Metanephros (tissue), 2 donors: ENCODE measurements around the gene POC1B. TPM values are rescaled to one million over a fixed set of nuclear protein-coding genes. Genes with fewer than 3 reads are reported as not detected.

Experiments used
- small RNA-seq: library from RNA; depleted of rRNA; stranded (forward); fragments of <200 nt; gene quantifications from one replicate; pipeline ENCODE3, GENCODE V24; 2014; ENCODE audit warnings: low replicate concordance
- total RNA-seq: library from RNA; depleted of rRNA; stranded (reverse); fragments of >200 nt; gene quantifications from one replicate; pipeline ENCODE4 v1.2.3, GENCODE V29; 2014

The POC1B gene
- total RNA-seq: 23.9 TPM

DNA sequence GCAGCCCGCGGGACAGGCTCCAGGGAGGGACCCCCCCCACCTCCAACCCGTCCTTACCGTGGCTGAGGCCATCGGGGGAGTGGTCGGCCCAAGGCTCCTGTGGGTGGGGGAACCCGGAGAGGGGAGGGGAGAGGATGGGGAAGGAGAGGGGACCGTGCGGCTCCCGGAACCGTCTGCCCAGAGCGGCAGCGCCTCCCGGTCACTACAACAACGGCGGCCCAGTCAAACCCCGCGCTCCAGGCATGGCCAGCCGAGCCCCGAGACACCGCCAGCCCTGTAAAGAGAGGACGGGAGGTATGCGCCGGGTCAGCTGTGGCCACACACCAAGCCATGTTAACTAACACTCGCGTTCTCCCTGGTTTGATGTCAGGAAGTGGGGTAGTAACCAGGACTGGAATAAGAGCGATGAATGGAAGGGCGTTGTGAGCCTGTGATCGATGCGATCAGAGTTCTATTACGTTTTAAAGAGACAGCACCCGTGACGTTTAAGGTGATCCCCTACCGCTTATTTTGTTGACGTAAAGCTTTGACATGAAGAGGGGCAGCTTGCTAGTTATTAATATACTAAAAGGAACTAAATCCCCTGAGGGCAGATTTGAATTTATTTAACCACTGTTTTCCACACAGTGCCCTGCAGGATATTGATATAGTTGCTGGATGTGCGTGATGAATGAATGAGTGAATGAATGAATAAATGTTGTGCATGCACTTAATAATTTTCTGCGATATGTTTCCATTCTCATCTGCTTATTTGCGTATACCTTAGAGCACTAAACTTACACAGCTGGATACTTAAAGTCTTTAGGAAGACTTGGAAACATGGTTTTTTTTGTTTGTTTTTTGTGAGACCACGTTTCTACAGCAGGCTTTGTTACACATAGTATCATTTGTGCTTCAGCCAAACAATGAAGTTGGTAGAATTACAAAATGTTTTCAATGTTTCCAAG, at the start of gene POC1B:
Gene POC1B, minus strand, starts transcription at position 224 of the 947 bp plus-strand sequence. Its CDS starts 152 bp downstream, at position 72.

DNA sequence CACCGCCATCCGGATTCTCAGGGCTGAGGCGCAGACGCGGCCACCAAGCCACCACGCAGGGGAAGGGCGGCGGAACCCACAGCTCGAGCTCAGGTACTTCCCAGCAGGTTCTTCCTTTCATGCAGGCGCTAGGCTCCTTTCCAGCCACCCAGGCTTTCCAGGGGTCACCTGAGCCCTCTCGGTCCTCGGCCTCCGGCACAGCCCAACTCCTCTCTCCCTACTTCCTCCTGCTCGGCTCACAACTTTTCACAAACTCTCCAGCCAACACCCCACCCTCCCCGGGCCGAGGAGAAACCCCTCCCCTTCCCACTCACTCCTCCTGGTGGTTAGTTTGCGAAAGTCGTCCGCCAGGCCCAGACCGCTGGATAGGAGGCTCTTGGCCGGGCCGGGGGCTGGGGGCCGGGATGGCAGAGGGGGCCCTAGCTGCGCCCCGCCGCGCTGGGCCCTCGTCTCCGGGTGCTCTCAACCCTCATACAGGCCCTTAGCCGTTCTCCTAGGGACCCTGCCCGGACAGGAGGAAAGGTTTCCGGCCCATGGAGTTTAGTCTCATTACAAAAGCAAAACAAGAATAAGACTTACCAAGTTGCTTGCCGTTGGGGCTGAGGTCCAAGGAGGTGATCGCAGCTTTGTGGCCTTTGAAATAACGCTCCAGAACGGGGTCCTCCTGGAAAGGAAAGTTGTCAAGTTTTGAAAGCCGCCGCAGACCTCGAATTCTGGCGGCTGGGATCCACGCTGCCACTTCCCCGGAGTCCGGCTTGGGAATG, 1.1 kb downstream of the POC1B start, which contains the start of gene GALNT4:
Gene GALNT4, minus strand, starts transcription at position 256 of the 764 bp plus-strand sequence. Its CDS starts 247 bp downstream, at position 9.

Small RNA genes within 50 kb of the gene (small RNA-seq; reads per million reads assigned to genes)
- gene AC025034.2 (not detected), gene POC1B-GALNT4 (not detected)

Other genes starting within 250 kb of the POC1B start
- gene DUSP6, start 173.5 kb downstream of the POC1B start, total RNA-seq: 106 TPM
- gene GALNT4, start 1.3 kb downstream of the POC1B start, total RNA-seq: 12.3 TPM
- gene ATP2B1, start 182.8 kb upstream of the POC1B start, total RNA-seq: 98.8 TPM